Activated CD4-positive, alpha-beta T cell treated with anti-CD3 and anti-CD28 coated beads, Interleukin-2, Interleukin-4, amounts not matched to agents 100 ng/mL and 50 ng/mL, durations not matched to agents 16 hours and 8 hours (primary cell): ENCODE results near the gene L3MBTL4.

Source experiments
- DNase-seq: peaks from one replicate; pipeline ENCODE4 v3.0.0-alpha.2; 2020; ENCODE audit warnings: low spot score

Gene L3MBTL4

GRCh38 chr18:5986257-5986931, 428.3 kb downstream of the L3MBTL4 start:
- DNase-seq = no peak

GRCh38 chr18:5984245-5984644, 430.5 kb downstream of the L3MBTL4 start:
- DNase-seq = no peak

- DNase-seq = no peak
Observed at GRCh38 chr18:5983488-5983887, 431.2 kb downstream of the L3MBTL4 start.

GRCh38 chr18:5982332-5982731, 432.4 kb downstream of the L3MBTL4 start:
- DNase-seq = no peak

GRCh38 chr18:5980721-5981120, 434.0 kb downstream of the L3MBTL4 start:
- no peak for DNase-seq

GRCh38 chr18:5979971-5980457, 434.7 kb downstream of the L3MBTL4 start:
- no peak for DNase-seq

GRCh38 chr18:5979176-5979888, 435.4 kb downstream of the L3MBTL4 start:
- DNase-seq = no peak

- no peak for DNase-seq
Observed at GRCh38 chr18:5977022-5977421, 437.7 kb downstream of the L3MBTL4 start.

GRCh38 chr18:5975111-5976002, 439.4 kb downstream of the L3MBTL4 start:
- peak; percentile 24 for DNase-seq

GRCh38 chr18:5974696-5975095, 440.0 kb downstream of the L3MBTL4 start:
- DNase-seq = no peak

- no peak for DNase-seq
Observed at GRCh38 chr18:5973099-5973498, 441.6 kb downstream of the L3MBTL4 start.

- no peak for DNase-seq
Observed at GRCh38 chr18:5972298-5972697, 442.4 kb downstream of the L3MBTL4 start.

GRCh38 chr18:5969989-5970403, 444.7 kb downstream of the L3MBTL4 start:
- no peak for DNase-seq

GRCh38 chr18:5969355-5969988, 445.2 kb downstream of the L3MBTL4 start:
- no peak for DNase-seq

- no peak for DNase-seq
Observed at GRCh38 chr18:5967666-5968065, 447.0 kb downstream of the L3MBTL4 start.

GRCh38 chr18:5967007-5967406, 447.7 kb downstream of the L3MBTL4 start:
- no peak for DNase-seq

- DNase-seq = no peak
Observed at GRCh38 chr18:5966514-5966913, 448.2 kb downstream of the L3MBTL4 start.

GRCh38 chr18:5964996-5965395, 449.7 kb downstream of the L3MBTL4 start:
- no peak for DNase-seq

GRCh38 chr18:5964596-5964995, 450.1 kb downstream of the L3MBTL4 start:
- no peak for DNase-seq

- DNase-seq = no peak
Observed at GRCh38 chr18:5964108-5964507, 450.6 kb downstream of the L3MBTL4 start.

- no peak for DNase-seq
Observed at GRCh38 chr18:5963267-5963666, 451.4 kb downstream of the L3MBTL4 start.

GRCh38 chr18:5962362-5962761, 452.3 kb downstream of the L3MBTL4 start:
- no peak for DNase-seq
